ENCODE results near the gene ADAMTS9. TPM values are rescaled to one million over a fixed set of nuclear protein-coding genes. Genes with fewer than 3 reads are reported as not detected.
A peak's percentile ranks its signal among the peaks of the same experiment; 100 is the strongest.

Gene ADAMTS9
- total RNA-seq, 4 donors from 2014 or later: 6.3 to 20.1 (median 13.0) TPM

DNA sequence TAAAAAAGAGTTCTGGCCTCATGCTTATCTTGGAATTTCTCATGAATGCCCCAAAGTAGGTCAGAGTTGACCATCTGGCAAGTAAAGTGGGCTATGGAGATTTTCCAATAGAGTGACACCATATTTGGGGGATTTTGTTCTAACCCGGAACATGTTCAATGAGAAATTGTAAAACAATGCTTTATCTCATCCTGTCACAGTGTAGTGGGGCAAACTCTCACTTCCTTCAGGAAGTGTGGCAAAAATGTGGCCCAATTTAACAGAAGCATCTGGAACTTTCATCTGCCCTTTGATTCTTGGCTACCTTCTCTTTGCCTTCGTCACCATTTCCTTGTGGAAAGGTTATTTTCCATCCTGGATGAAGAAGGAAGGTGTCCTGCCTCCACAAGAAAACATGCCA is 70.8 kb downstream of the ADAMTS9 start:
- intact Hi-C loops (cut with DNase I; ENCODE audit: low total_unique reads): no loop called here
- TF ChIP-seq POLR2AphosphoS5 (IDR thresholded peaks at IDR 0.05) (peak in 1 of 3 donors; percentile 27), EP300 (IDR thresholded peaks at IDR 0.05; ENCODE audit: low read depth) (no peak)
- no peak for DNase-seq
- Histone ChIP-seq H3K4me3 (no peak overlapping the region), H3K9me3 (no peaks in the 10 kb centered on the region), H3K27me3 (no peaks in the 10 kb centered on the region), H3K27ac (no peak overlapping the region), H3K36me3 (no peaks in the 10 kb centered on the region), H3K4me1 (peaks cover 0 to 7% (median 0%) of the 10 kb centered on the region in 4 donors)
- 58% methylated on average over 2 of the region's 2 CpGs; no CpG with 5 or more reads in 1 of the 2 donors for WGBS, 2 donors (ENCODE audit: low coverage in 1 of 2)
- in situ Hi-C loops (cut with MboI; ENCODE audit: low pct_ligation_motif_present in 1 of 4, low pct_unique_long_range_greater_than_20kb in 1 of 4, low sequenced_read_pairs in 3 of 4): no loop called here

DNA sequence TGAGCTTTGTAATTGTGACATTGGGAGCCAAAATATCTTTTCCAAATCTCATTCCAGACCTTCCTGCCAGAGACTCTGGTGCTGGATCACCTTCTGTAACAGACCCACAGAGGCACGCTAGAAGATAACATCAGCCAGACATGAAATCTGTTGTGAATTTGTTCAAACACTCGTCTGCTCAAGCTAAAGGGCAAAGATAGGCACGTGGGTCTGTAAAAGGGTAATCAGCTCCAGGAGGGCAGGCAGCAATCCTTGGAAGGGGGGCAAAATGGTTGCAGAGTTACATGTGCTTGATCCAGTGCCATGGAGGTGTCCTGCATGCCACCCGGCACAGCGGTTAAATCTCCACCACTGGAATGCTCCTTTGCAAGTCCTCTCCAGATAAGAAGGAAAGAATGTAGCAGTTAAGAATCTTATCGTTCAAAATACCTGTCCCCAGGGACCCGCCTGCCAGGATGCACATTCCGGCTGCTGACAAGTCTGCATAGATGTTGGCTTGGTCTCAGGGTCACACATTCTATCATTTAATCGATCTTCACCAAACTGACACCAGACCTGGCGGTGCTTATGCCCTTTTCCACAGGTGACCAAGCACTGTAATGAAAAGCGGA is 74.8 kb downstream of the ADAMTS9 start:
- Histone ChIP-seq H3K4me3 (no peak overlapping the region), H3K27ac (peak overlapping the region; percentile 30 to 76 (median 69)), H3K9me3 (no peaks in the 10 kb centered on the region), H3K4me1 (peaks cover 0 to 7% (median 0%) of the 10 kb centered on the region in 4 donors), H3K27me3 (no peaks in the 10 kb centered on the region), H3K36me3 (no peaks in the 10 kb centered on the region)
- no peak for TF ChIP-seq POLR2A (IDR thresholded peaks at IDR 0.05)
- TF ChIP-seq EP300 (IDR thresholded peaks at IDR 0.05; ENCODE audit: low read depth): no peak
- TF ChIP-seq POLR2AphosphoS5 (IDR thresholded peaks at IDR 0.05): no peak
- TF ChIP-seq, protein P1, sequence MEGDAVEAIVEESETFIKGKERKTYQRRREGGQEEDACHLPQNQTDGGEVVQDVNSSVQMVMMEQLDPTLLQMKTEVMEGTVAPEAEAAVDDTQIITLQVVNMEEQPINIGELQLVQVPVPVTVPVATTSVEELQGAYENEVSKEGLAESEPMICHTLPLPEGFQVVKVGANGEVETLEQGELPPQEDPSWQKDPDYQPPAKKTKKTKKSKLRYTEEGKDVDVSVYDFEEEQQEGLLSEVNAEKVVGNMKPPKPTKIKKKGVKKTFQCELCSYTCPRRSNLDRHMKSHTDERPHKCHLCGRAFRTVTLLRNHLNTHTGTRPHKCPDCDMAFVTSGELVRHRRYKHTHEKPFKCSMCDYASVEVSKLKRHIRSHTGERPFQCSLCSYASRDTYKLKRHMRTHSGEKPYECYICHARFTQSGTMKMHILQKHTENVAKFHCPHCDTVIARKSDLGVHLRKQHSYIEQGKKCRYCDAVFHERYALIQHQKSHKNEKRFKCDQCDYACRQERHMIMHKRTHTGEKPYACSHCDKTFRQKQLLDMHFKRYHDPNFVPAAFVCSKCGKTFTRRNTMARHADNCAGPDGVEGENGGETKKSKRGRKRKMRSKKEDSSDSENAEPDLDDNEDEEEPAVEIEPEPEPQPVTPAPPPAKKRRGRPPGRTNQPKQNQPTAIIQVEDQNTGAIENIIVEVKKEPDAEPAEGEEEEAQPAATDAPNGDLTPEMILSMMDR (IDR thresholded peaks at IDR 0.05): no peak
- in situ Hi-C loops (cut with MboI; ENCODE audit: low pct_ligation_motif_present in 1 of 4, low pct_unique_long_range_greater_than_20kb in 1 of 4, low sequenced_read_pairs in 3 of 4) (no loop called here), intact Hi-C loops (cut with DNase I; ENCODE audit: low total_unique reads) (no loop called here)
- WGBS, 2 donors (ENCODE audit: low coverage in 1 of 2): 76% methylated on average over 11 of the region's 11 CpGs; no CpG with 5 or more reads in 1 of the 2 donors
- no peak for DNase-seq

DNA sequence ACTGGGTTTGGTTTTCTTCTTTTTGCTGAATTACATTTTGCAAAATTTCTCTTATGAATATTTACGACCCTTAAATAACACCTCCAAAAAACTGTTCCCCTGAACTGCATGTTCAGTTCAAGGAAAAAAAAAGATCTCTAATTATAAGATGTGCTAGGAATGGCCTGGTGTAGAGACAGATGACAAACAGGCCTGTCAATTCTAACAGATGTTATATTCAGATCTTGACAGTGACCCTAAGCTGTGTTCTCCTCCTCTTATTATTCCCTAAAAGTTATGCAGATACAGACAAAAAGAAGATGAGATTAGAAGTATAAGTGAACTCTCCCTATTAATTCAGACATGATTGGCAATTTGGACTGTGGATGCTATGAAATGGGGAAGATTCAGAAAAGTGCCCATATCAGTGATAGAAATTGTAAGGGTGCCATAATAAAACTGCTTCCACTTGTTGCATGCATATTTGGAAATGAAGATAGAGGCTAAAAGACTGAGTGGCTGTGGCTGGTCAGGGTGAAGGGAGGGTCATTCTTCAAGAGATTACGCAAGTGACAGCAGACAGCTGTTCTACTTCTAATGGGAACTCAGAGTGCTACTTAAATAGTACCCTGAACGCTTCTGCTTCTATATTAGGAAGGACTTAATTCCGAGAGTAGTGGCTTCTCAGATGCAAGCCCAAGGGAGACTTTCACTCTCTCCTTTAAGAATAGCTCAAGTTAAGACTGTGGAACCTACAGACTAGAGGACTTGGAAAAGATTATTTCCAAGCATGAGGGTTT is 75.5 kb downstream of the ADAMTS9 start:
- peak; percentile 15 for DNase-seq
- H3K9me3 ChIP-seq: no peaks in the 10 kb centered on the region
- in situ Hi-C loops (cut with MboI; ENCODE audit: low pct_ligation_motif_present in 1 of 4, low pct_unique_long_range_greater_than_20kb in 1 of 4, low sequenced_read_pairs in 3 of 4) (no loop called here), intact Hi-C loops (cut with DNase I; ENCODE audit: low total_unique reads) (no loop called here)
- peaks cover 0 to 7% (median 0%) of the 10 kb centered on the region in 4 donors for H3K4me1 ChIP-seq
- no peaks in the 10 kb centered on the region for H3K36me3 ChIP-seq
- TF ChIP-seq POLR2A (IDR thresholded peaks at IDR 0.05) (no peak), EP300 (IDR thresholded peaks at IDR 0.05; ENCODE audit: low read depth) (peak; percentile 82), POLR2AphosphoS5 (IDR thresholded peaks at IDR 0.05) (peak; percentile 77 to 88 (median 85))
- TF ChIP-seq, protein P1 (IDR thresholded peaks at IDR 0.05): no peak
- no peaks in the 10 kb centered on the region for H3K27me3 ChIP-seq
- peak overlapping the region; percentile 30 to 76 (median 69) for H3K27ac ChIP-seq
- 69% methylated on average over 4 of the region's 4 CpGs for WGBS, 2 donors (ENCODE audit: low coverage in 1 of 2)
- H3K4me3 ChIP-seq: no peak overlapping the region

DNA sequence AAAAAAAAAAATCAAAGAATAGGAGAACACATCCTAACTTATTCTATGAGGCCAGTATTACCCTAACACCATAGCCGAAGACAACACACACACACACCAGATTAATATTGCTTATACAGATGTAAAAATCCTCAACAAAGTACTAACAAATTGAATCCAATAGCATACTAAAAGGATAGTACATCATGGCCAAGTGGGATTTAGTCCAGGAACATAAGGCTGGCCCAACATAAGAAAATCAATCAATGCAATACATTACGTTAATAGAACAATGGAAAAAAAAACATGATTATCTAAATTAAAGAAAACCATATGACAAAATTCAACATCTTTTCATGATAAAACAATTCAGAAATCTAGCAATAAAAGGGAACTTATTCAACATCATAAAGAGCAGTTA is 79.1 kb downstream of the ADAMTS9 start:
- intact Hi-C loops (cut with DNase I; ENCODE audit: low total_unique reads) (no loop called here), in situ Hi-C loops (cut with MboI; ENCODE audit: low pct_ligation_motif_present in 1 of 4, low pct_unique_long_range_greater_than_20kb in 1 of 4, low sequenced_read_pairs in 3 of 4) (no loop called here)
- Histone ChIP-seq H3K27me3 (no peaks in the 10 kb centered on the region), H3K27ac (no peak overlapping the region), H3K4me1 (peaks cover 0 to 7% (median 0%) of the 10 kb centered on the region in 4 donors), H3K36me3 (no peaks in the 10 kb centered on the region), H3K9me3 (no peaks in the 10 kb centered on the region), H3K4me3 (no peak overlapping the region)
- no peak for TF ChIP-seq EP300 (IDR thresholded peaks at IDR 0.05; ENCODE audit: low read depth)
- TF ChIP-seq, protein P1 (IDR thresholded peaks at IDR 0.05): no peak
- TF ChIP-seq POLR2AphosphoS5 (IDR thresholded peaks at IDR 0.05): no peak
- 79 to 92% methylated on average over 2 of the region's 2 CpGs for WGBS, 2 donors (ENCODE audit: low coverage in 1 of 2)
- DNase-seq: no peak
